CD1c-positive myeloid dendritic cell (primary cell): ENCODE measurements around the gene ADCY5.

Source experiments
- DNase-seq: peaks from one replicate; pipeline ENCODE4 v3.0.0-alpha.2; 2016; ENCODE audit errors: extremely low spot score

ADCY5 gene

DNA sequence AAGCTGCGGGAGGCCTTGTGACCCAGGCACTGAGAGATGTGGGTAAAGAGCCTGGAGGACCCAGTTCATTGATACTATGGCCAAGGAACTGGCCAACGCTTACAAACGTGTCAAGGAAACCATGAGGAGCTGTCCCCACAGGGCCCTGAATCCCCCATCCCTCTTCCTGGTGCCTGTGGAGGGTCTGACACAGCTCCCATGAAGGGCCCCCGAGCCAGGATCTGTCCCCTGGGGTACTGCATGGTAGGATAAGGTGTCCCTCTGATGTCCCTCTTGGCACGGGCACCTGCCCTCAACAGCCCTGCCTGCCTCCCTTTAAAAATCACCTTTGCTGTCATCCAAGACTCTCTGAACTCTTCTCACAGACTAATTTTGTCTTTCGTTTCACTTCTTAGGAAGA, 122.4 kb downstream of the ADCY5 start:
- DNase-seq = no peak

DNA sequence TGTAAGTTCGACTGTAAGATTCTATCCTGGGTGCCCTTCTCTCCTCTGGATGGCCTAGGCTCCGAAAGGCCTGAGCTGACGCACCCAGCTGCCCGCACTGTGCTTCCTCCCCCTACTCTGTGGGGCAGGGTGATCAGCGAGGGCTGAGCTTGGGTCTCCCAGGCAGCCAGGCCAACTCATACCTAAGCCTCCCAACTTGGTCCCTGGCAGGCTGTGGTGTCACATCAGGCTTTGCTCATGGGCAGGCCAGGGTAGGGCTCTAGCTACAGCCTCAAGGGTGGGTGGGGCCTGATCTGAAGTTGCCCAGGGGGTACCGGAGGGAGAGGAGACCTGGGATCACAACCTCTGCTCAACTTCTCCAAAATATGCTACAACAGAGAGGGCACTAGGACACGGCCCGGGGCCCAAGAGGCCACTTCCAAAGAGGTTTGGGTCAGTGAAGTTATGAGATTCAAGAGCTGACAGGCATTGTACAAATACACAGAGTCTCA, 123.1 kb downstream of the ADCY5 start:
- DNase-seq = no peak

DNA sequence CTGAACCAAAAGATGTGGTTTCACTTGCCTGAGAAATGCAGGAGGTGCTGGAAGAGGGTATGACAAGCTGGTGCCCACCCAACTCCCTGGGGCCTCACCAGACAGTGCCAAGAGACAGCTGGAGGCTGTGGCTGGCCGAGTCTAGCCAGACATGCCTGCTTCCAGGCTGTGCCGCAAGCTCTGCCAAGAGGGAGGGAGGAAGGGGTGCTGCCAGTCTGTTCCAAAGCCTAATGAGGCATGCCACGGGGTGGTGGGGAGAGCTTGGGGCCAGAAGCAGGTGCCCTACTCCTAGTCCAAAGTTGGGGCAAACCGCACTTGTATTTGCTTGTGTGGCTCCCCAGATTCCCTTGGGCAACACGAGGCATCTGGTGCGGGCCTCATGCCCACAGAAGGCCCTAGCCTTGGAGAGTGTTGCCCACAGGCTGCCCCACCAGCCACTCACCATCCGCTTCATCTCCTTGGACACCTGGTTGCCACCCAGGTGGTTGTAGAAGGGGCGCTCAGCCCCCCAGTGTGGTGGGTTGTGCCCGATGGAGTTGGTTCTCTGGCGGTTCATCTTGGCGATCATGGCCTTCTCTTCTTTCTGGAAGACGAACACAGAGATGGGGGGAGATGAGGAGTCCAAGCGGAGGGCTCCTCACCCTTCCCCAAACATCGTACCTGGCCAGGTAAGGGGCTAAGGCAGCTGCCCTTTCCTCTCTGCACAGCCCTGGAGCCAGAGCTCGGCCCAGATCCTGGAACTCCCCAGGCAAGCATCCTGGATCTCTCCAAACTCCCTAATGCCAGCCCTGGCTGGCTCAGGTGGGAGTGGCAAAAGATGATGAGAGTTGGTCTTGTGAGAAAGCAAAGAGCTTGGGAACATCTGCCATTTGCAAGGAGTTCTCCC, 123.8 kb downstream of the ADCY5 start:
- DNase-seq = no peak

DNA sequence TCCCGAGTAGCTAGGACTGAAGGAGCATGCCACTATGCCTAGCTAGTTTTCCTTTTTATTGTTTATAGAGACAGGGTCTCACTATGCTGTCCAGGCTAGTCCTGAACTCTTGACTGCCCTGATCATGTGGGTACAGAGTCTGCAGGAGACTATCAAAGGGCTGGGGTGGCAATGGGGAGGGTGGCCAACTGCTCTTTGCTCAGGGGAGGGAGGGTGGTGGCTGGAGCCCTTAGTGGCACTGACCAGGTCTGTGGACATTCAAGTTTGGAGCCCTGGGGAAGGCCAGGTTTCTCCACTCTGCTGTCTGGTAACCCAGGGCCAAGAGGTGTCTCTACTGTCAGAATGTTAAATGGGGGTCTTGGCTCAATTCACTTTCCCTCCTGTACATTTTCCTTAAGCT, 125.1 kb downstream of the ADCY5 start:
- DNase-seq = no peak

DNA sequence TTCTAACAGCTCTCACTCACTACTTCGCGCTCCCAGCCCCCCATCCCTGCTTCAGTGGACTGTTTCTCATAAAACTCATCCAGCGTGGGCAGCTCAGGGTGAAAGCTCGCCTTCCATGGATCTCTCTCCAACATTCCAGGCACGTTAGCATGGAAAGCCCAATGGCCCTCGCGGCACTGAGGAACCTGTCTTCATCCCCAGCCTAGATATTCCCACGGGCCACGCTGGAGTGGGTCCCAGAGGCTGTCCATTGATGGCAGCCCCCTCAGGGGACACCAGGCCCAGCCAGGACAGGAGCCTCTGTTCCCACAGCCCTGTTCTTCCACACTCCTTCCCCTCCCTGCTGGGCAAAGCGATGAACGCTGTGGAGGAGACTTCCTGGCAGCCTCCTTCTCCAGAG, 126.0 kb downstream of the ADCY5 start:
- DNase-seq = no peak

DNA sequence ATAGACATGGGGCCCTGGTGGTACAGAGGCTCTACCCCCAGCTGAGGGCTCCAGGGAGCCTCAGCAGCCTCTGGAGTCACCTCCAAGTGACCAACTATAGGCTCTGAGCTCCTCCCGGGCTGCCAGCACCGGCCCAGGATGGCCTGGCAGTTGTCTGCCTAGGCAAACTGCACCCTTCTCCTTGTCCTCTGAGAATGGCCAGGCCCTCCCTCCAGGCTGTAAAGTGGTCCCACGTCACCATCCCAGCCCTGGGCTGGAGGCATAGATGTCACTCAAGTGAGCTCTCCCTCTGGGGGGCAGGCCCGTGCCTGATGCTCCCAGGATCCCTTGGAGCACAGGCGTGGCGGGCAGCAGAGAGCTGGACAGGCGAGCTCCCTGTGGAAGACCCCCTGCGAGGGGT, 127.1 kb downstream of the ADCY5 start:
- no peak for DNase-seq

DNA sequence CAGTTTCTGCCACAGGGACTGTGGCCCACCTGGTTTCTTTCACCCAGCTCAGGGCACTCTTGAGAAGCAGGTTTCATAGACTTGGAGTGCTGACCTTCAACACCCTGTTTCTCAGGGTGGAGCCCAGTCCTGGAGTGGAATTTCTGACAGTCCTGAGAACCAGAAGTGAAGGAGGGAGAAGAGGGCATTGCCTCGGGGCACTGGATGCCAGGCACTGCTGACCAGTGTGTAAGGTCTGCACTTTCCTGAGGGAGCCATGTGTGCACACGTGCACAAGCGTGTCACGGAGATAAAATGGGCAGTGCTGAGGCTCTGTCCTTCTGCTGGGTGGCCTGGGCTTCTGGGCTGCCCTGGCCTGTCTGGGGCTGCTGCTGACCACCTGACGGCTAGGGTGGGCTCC, 128.7 kb downstream of the ADCY5 start:
- no peak for DNase-seq

DNA sequence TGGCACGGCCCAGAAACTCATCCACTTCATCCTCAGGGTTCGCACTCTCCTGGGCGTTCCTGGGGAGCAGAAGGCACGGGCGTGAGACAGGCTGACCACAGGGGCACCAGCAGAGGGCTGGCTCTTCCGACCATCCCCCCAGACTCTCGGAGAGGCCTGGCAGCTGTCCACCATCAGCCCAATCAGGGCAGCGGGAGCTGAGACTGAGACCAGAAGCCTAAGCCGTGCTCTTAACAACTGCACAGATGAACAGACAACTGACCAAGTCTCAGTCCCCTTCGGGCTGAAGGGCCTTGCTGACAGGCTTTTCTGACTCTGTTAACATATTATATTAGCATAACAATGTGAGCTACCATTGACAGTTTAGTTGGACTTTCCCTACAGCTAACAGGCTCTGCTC, 129.1 kb downstream of the ADCY5 start:
- DNase-seq = no peak

DNA sequence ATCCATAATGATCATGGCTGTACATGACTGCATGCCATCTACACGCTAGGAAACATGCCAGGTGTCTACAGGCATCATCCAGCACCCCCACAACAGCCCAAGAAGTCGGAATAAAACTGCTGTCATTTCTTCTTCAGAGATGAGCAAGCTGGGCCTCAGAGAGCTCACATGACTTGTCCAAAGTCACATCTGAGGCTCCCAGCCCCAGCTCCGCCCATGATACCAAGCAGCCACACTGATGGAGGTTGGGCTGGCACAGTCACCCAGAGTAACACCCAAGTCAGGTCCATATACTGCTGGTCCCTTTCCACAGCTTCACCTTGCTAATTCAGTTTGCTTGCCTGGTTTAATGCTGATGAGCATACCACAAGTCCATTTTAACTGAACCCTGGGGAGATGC, 130.5 kb downstream of the ADCY5 start:
- no peak for DNase-seq

DNA sequence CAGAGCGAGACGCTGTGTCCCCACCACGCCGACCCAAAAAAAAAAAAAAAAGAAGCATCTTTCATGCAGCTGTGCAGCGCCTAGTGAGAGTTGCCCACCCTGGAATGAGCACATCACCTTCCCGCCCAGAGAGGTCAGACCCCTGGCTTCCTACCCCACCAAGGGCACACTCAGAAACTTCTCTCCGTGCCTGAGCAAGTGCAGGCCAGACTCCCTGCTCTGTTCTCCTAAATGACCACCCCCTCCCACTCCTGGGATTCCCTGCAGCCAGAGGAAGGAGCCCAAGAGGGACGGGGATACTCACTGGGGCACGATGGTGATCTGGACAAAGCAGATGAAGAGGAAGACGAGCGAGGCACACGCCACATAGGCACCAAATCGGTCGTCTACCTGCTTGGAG, 131.2 kb downstream of the ADCY5 start:
- DNase-seq = no peak

DNA sequence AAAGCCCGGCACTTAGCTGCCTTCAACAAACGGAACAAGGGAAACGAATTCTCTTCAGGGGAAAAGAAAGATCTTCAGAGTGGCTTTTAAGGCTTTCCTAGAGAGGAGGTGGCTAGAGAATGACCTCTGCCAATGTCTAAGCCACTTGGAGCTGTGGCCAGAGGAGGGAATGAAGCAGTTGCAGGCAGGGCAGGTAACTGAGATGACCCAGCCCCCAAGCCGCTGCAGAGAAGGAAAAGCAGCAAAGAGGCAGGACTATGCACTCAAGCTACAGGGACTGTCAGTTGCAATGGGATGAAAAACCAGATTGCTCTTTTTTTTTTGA, 133.7 kb downstream of the ADCY5 start:
- no peak for DNase-seq

DNA sequence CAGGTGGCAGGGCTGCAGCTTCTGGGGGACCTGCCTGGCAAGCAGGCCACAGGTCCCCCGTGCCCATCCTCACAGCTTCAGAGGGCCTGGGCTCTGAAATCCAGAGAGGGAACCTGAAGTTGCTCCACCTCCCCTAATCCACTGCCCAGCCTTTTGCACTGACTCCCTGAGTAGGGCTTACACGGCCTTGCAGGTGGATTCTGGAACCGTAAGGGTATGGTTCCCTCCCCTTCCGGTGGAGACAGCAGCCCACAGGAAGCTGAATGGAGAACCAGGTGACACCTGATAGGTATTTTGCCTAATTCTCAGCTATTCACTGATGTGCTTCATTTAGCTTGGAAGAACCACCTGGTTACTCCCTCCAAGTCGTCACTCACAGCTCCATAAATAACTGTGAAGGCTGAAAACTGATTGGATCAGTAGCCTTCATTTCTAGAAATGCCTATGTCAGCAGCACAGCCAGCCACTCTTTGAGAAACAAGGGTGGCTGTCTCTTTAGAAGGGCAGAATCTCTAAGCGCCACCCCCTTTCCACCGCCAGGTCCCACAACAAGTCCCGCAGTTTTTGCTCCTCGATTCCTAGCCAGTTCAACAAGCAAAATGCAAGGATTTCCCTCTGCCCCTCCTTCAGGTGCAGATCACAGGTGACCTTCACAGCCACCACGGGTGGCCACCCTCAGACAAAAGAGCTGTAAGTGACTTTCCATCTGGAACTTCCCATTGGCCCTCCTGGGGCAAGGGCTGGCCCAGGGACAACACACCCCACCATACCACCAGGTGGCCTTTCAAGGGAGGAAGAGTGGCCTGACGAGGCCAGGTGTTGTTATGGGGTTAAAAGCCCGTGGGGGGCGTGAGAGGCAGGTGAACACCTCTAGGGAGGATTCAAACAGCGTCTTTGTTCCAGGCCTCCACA, 134.3 kb downstream of the ADCY5 start:
- DNase-seq = no peak

DNA sequence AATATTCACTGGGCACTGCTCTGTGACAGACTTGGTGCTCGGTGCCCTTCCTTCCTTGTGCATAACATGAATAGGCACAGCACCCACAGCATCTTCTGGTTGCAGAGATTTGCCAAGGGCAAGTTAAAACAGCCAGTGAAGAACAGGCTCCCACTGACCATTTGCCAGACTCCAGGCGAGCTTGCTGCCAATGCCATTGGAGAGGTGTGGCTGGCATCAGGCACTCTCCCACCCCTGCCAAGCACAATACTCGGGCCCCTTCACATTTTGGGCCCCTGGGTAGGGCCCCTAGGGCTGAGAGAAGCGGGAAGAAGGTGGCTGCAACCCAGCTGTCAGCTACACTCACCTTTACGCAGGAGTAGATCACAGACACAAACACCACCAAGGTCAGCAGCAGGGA, 135.0 kb downstream of the ADCY5 start:
- DNase-seq = no peak

DNA sequence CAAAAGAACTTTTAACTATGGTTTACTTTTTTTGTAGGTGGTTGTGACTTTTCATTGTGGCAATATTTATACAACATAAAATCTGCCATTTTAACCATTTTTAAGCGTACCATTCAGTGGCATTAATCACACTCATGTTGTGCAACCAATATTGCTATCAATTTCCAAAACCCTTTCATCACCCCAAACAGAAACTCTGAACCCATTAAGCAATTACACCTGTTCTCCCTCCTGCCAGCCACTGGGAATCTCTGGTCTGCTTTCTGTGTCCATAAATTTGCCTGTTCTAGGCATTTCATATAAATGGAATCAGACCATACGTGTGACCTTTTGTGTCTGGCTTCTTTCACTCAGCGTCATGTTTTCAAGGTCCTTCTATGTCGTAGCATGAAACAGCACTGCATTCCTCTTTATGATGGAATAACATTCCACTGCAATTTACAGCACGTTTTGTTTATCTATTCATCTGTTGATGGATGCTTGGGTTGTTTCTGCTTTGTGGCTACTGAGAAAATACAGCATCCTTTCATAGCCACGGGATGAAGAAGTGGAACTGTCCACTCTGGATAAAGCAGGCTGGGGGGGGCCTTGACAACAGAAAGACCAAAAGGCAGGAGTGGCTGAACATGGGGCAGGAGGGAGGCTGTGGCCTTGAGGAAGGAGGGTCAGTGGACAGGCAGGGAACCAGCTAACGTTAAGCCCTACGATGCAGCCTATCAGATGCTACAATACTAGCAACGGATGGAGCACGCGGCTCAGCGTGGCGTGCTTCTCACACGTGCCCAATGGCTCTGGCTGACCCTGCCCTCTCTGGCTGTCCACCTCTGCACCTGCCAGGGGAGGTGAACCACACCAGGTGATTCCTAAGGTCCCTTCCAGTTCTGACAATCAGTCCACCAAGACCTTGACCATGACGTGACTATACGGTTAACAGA, 136.3 kb downstream of the ADCY5 start:
- no peak for DNase-seq

DNA sequence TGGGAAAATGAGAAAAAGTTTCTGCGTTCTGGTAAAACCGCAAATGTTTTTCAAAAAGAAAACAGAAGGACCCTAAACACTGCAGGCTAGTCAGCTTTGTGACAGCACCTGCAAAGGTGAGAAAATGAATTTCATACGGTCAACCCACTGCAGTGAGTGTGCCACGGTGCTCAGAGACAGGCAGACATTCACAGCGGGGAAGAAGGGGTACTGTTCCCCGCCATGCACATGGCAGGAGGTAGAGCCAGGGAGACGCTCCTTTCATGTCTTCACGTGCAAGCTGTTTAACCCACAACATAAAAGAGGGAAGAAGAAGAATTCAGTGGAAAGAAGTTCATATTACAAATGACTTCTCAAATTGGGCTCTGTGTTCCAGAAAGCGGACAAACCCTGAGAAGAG, 137.7 kb downstream of the ADCY5 start:
- no peak for DNase-seq

DNA sequence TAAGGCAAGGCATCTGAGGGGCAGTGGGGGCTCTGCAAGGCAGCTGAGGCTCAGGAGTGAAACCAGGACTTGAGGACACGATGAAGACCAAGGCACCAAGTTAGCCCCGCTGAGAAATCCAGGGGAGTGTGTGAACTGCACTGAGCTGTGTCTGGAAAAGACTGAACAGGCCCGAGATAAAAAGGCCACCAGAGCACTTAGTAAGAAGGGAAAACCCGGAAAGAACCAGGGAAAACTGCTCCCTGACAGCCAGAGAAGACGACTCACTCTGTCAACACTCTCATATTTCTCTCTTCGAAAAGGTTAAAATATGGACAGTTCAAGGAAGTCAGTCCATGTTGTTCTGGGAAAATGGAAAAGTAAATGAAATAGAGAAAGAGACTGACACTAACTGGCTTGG, 138.1 kb downstream of the ADCY5 start:
- no peak for DNase-seq

DNA sequence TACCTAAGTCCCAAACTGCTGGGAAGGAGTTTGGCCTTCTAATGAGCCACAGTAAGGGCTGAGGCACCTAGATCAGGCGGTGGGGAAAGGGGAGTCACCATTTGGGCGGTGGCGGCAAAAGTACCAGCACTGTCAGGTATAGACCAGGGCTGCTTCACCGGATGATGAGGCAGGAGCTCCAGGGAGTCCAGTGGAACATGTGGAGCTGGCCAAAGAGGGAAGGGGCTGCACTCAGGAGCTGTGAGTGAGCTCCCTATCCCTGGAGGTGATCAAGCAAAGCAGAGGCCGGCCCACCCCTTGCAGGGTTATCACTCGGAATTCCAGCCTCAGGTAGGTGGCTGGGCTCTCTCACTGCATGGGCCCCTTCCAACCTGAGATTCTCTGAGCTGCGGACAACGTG, 138.7 kb downstream of the ADCY5 start:
- DNase-seq = no peak

DNA sequence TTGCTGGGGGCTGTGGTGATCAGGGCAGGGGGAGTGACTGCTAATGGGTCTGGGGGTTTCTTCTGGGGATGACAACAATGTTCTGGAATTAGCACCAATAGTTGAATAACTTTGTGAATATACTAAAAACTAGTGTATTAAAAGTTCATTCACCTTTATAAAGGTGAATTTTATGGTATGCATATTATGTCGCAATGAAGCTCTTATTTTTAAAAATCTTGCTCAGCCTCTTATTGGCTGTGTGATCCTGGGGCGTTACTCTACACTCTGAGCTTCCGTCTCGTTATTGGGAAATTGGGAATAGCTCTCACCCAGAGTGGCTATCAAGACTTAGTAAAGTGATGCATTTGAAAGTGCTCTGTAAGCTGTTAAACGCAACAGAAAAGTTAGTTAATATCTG, 141.8 kb downstream of the ADCY5 start:
- DNase-seq = no peak

DNA sequence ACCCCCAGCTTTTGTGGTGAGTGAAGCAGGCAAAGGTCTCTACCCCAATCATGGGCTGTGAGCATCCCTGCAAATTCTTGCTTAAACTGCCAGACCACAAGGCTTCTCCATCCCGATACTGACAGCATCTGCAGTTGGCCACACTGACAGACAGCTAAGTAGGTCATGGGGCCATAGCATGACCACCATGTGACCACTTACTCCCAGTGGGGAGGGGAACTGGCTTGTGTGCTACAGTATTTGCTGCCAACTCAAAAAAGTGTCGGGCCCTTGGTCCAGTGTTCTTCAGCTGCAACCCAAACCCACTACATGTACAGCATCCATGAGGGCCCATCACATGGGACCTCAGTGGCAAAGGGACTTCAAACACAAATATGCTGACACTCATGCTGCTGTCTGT, 143.7 kb downstream of the ADCY5 start:
- no peak for DNase-seq

DNA sequence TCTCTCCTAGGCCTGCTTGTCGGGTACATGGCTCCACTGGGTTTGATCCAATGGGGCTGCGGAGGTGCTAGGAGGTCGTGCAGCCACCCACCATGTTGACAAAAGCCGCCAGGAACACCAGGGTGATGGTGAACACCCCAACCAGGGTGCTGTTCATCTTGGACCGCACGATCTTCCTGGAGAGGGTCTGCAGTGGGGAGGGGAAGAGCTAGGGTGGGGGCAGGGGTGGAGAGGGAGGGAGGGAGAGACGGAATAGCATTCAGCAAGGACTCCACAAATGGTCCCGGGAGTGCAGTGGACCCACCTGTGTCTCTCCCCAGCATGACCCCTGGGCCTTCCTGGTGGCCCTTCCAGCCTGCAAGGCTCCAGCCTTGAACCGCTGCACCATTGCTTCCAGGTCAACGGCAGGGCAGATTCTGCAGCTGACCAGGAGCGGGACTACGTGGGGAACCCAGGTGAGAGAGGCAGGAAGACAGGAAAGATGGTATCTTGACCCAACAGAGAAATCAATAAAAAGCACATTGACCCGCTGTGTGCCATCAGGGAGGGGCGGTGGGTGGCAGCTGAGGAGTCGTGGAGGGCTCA, 144.8 kb downstream of the ADCY5 start:
- no peak for DNase-seq

DNA sequence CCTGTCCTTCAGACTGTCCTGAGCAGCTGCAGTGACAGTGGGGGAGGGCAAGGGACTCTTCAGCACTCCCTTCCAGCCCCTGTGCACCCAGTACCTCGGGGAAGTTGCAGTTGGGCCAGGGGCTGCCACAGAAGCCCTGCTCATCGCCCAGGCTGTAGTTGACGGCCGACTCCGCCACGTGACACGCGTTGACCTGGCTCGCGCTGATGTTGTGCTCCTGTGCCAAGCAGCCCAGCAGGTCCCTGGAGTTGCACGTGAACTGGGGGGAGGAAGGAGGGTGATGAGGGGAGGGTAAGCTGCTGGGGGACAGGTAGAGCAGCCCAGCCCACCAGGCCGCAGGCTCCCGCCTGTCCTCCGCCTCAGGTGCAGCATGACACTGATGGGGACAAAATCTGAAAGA, 145.9 kb downstream of the ADCY5 start:
- no peak for DNase-seq
